Activated T-cell treated with anti-CD3 and anti-CD28 coated beads, Interleukin-2, amount 50 U/mL, for 72 hours (primary cell): Measurements from ENCODE around the gene NXF1. TPM values are rescaled to one million over a fixed set of nuclear protein-coding genes. Genes with fewer than 3 reads are reported as not detected.
"Not testable (repeated sequence)": the region's sequence is repeated elsewhere in the genome, so short reads cannot be mapped to it uniquely, and the experiment has no call there.

Source experiments
- ATAC-seq, 2 donors: fragments of 150-1000 bp; cut with Tn5 transposase; replicated peaks in 1 of 2; 2 replicates each; pipeline ENCODE4 v1.10.0; 2021; ENCODE audit warnings: moderate library complexity in 2 of 2, mild to moderate bottlenecking in 1 of 2
- DNase-seq, 2 donors: peaks; one replicate each; pipeline ENCODE4 v3.0.0; 2021 to 2022; ENCODE audit warnings: mixed read lengths in 1 of 2
- H3K27ac Mint-ChIP-seq: one replicate; pipeline ENCODE4 v1.8.0; 2022; ENCODE audit warnings: mild to moderate bottlenecking, moderate library complexity, mixed read lengths
- H3K27me3 Mint-ChIP-seq: one replicate; pipeline ENCODE4 v1.8.0; 2022; ENCODE audit warnings: low read depth, mixed read lengths
- H3K36me3 Mint-ChIP-seq, 2 donors: one replicate each; pipeline ENCODE4 v1.8.0; 2022; ENCODE audit warnings: mixed read lengths in 2 of 2, mild to moderate bottlenecking in 1 of 2; ENCODE audit not compliant: insufficient read depth in 2 of 2
- H3K4me1 Mint-ChIP-seq: one replicate; pipeline ENCODE4 v1.8.0; 2022; ENCODE audit warnings: low read depth, mixed read lengths
- H3K4me3 Mint-ChIP-seq, 2 donors: one replicate each; pipeline ENCODE4 v1.8.0; 2022; ENCODE audit warnings: mild to moderate bottlenecking in 2 of 2, mixed read lengths in 2 of 2, moderate library complexity in 2 of 2
- H3K9me3 Mint-ChIP-seq, 2 donors: one replicate each; pipeline ENCODE4 v1.8.0; 2022; ENCODE audit warnings: mixed read lengths in 2 of 2
- total RNA-seq, 2 donors: library from RNA; stranded (reverse); gene quantifications; one replicate each; pipeline ENCODE4 v1.2.3, GENCODE V29; 2022

NXF1 gene
- total RNA-seq, 2 donors from 2014 or later: 117 to 131 TPM

DNA sequence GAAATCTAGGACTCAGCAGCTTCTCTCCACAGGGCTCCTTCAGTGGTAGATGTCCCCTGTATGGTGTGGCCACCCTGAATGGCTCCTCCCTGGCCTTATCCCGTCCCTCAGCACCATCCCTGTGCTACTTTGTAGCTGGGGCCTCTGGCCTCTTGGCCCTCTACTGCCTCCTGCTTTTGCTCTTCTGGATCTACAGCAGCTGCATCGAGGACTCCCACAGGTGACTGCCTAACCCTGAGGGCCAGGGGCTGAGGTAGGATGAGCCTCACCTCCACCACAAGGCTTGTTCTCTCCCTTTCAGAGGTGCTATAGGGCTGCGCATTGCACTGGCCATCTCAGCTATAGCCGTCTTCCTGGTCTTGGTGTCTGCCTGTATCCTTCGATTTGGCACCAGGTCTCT is 16.2 kb downstream of the NXF1 start:
- H3K27ac Mint-ChIP-seq: peak overlapping the region; percentile 75
- ATAC-seq: no peak
- peaks cover 4 to 14% of the 10 kb centered on the region in 2 donors for H3K36me3 Mint-ChIP-seq
- no peaks in the 10 kb centered on the region for H3K9me3 Mint-ChIP-seq
- DNase-seq: no peak
- peak overlapping the region; percentile 94 to 95 for H3K4me3 Mint-ChIP-seq
- H3K27me3 Mint-ChIP-seq: no peaks in the 10 kb centered on the region
- H3K4me1 Mint-ChIP-seq: peaks cover 62% of the 10 kb centered on the region

DNA sequence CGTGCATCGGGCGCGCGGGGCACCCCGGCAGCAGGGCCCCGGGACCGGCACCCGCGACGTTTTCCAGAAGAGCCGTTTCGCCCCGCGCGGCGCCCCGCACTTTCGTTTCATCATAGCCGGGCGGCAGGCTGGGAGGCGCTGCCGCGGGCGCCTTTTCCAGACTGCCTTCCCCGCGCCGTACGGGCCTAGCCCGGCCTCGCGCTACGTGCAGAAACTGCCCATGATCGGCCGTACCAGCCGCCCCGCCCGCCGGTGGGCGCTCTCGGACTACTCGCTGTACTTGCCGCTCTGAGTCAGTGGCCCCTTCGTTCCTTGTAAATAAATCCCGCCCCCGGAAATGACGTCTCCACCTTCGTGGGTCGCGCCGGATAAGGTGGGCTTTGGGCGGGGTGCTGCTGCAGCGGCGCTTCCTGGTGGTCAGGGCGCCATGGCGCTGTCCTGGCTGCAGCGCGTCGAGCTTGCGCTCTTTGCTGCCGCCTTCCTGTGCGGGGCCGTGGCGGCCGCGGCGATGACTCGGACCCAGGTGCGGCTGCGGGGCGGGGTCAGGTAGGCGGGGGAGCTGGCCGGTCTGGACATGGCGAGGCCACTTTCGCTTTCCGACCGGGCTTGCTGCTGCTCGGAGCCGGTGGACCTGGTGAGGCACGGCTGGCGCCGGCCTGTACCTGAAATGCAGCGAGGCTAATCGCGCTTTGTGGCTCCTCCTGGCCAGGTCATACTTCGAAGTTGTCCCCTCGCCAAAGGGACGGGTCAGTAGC is 18.1 kb downstream of the NXF1 start, which contains the start of gene TMEM179B:
TMEM179B (plus strand) TSS at position 398 of the 755 bp plus-strand sequence; CDS start at position 428, 30 bp downstream.
- Mint-ChIP-seq H3K27me3 (no peaks in the 10 kb centered on the region), H3K27ac (peak within 1 kb of the TSS; percentile 86), H3K4me3 (peak within 1 kb of the TSS; percentile 94 to 96), H3K36me3 (peaks cover 2 to 16% of the 10 kb centered on the region in 2 donors), H3K4me1 (peaks cover 55% of the 10 kb centered on the region), H3K9me3 (no peaks in the 10 kb centered on the region)
- ATAC-seq (peak; percentile 73 to 80), DNase-seq (peak; percentile 99)

DNA sequence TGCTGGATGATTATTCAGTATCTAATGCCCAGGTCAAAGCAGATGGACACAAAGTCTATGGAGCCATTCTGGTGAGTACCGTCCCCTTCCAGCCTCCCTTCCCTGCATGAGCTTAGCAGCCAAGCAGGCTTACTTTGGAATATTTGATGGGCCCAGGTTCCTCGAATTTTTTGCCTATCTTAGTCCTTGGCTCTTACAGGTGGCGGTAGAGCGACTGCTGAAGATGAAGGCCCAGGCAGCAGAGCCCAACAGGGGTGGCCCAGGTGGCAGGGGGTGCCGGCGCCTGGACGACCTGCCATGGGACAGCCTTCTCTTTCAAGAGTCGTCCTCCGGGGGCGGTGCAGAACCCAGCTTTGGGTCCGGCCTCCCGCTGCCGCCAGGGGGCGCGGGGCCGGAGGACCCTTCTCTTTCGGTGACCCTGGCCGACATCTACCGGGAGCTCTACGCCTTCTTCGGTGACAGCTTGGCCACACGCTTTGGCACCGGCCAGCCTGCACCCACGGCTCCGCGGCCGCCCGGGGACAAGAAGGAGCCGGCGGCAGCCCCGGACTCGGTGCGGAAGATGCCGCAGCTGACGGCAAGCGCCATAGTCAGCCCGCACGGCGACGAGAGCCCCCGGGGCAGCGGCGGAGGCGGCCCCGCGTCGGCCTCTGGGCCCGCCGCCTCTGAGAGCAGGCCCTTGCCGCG is 18.8 kb downstream of the NXF1 start:
- no peaks in the 10 kb centered on the region for H3K27me3 Mint-ChIP-seq
- peak overlapping the region; percentile 89 to 96 for H3K4me3 Mint-ChIP-seq
- peak; percentile 92 to 94 for DNase-seq

DNA sequence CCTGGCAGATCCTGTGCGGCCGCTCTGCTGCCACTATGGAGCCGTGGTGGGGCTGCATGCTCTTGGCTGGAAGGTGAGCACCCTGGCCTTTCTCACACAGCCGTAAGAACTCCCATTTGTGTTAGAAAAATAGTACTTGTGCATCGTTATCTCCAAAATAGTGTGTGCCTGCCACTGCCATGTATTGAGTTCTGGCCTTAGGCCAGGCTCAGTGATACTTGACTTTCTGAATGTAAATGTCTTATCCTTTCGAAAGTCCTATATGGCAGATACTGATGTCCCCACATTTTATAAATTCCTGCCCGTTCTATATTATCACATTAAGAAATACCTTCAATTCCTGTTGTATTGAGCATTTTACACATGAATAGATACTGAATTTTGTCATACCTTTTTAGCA is 22.5 kb downstream of the NXF1 start:
- Mint-ChIP-seq H3K27ac (no peak overlapping the region), H3K27me3 (no peaks in the 10 kb centered on the region), H3K36me3 (peaks cover 2 to 13% of the 10 kb centered on the region in 2 donors), H3K9me3 (no peaks in the 10 kb centered on the region), H3K4me3 (no peak overlapping the region), H3K4me1 (peaks cover 13% of the 10 kb centered on the region)
- ATAC-seq (no peak), DNase-seq (no peak)

More for the DNA sequence above, 18.8 kb downstream of the NXF1 start:
- H3K4me1 Mint-ChIP-seq: peaks cover 50% of the 10 kb centered on the region
- peak; percentile 71 to 75 for ATAC-seq
- H3K36me3 Mint-ChIP-seq: peaks cover 2 to 16% of the 10 kb centered on the region in 2 donors
- H3K9me3 Mint-ChIP-seq: no peaks in the 10 kb centered on the region
- H3K27ac Mint-ChIP-seq: peak overlapping the region; percentile 86

DNA sequence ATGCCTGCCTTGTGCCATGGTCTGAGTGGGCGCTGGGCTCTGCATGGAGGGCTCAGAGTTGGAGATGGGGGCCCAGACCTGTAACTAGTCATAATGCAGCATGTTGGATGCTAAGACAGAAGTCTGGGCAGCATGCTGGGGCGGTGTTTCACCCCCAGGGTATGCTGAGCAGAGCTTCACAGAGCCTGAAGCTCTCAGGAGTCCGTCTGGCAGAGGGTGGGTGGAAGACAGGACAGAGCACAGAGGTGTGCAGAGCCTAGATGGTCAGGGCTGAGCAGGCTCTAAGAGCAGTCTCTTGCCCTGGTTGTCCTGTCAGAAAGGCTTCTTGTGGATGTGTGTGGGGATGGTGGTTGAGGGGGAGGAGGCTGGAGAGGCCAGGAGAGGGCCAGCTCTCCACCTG is 26.8 kb downstream of the NXF1 start:
- Mint-ChIP-seq H3K4me3 (no peak overlapping the region), H3K4me1 (peaks cover 11% of the 10 kb centered on the region), H3K36me3 (peaks cover 0 to 14% of the 10 kb centered on the region in 2 donors), H3K27ac (no peak overlapping the region), H3K27me3 (no peaks in the 10 kb centered on the region), H3K9me3 (no peaks in the 10 kb centered on the region)
- peak; percentile 10 to 35 for ATAC-seq
- no peak for DNase-seq

DNA sequence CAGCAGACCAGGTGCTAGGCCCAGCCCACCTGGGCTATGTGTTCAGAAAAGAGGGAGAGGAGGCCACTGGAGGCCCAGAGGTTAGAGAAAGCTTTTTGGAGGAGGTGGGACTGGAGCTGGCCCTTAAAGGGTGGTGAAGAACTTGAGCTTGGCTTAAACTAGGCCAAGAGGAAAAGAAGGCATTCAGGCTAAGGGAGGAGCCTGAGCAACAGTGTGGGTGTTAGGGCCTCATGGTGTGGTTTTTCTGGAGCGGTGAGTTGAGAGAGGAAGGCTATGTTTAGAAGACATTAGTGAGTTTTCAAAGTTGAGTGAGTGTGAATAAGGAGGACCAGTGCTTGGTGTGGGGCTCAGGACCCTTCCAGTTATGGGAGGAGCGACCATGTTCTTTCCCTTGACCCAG is 27.9 kb downstream of the NXF1 start:
- no peaks in the 10 kb centered on the region for H3K9me3 Mint-ChIP-seq

DNA sequence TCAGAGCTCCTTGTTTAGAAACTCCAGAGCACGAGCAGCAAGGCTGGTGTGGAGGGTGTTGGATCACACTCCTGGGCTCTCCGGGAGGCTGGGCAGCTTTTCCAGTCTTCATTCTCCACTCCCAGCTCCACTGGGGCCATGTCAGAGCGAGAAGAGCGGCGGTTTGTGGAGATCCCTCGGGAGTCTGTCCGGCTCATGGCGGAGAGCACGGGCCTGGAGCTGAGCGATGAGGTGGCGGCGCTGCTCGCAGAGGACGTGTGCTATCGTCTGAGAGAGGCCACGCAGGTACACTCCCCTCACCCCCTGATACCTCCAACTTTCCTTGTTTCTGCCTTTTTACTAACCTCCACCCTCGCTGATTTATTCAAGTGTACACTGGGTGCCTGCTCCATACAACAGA is 29.6 kb downstream of the NXF1 start:
- Mint-ChIP-seq H3K9me3 (no peaks in the 10 kb centered on the region), H3K27ac (no peak overlapping the region), H3K4me1 (peaks cover 28% of the 10 kb centered on the region), H3K27me3 (no peaks in the 10 kb centered on the region), H3K36me3 (peaks cover 0 to 8% of the 10 kb centered on the region in 2 donors), H3K4me3 (no peak overlapping the region)
- no peak for DNase-seq
- ATAC-seq: no peak

More for the DNA sequence above, 27.9 kb downstream of the NXF1 start:
- H3K36me3 Mint-ChIP-seq: peaks cover 0 to 8% of the 10 kb centered on the region in 2 donors
- H3K4me3 Mint-ChIP-seq: peak overlapping the region in 1 of 2 donors; percentile 4
- H3K27me3 Mint-ChIP-seq: no peaks in the 10 kb centered on the region
- DNase-seq (no peak), ATAC-seq (peak; percentile 50 to 61)
- H3K4me1 Mint-ChIP-seq: peaks cover 13% of the 10 kb centered on the region
- peak overlapping the region; percentile 25 for H3K27ac Mint-ChIP-seq

DNA sequence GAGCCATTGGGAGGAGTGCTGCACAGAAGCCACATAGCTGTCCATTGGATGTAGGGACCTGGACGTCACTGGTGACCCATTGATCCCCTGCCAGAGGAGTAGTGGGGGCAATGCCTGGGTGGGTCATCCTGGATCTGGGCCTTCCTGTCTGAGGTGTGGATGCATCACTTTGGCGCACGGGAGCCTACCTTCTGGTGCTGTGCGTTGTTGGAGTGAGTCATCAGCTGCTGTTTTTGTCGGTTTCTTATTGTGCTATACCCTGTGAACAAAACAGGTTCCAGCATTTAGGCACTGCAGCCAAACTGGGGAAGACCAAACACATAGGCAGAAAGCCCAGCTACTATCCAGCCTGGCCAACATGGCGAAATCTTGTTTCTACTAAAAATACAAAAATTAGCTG is 30.8 kb downstream of the NXF1 start:
- Mint-ChIP-seq H3K4me1 (peaks cover 40% of the 10 kb centered on the region), H3K4me3 (no peak overlapping the region), H3K9me3 (no peaks in the 10 kb centered on the region), H3K36me3 (peaks cover 0 to 9% of the 10 kb centered on the region in 2 donors), H3K27ac (no peak overlapping the region), H3K27me3 (no peaks in the 10 kb centered on the region)
- ATAC-seq (no peak), DNase-seq (no peak)

DNA sequence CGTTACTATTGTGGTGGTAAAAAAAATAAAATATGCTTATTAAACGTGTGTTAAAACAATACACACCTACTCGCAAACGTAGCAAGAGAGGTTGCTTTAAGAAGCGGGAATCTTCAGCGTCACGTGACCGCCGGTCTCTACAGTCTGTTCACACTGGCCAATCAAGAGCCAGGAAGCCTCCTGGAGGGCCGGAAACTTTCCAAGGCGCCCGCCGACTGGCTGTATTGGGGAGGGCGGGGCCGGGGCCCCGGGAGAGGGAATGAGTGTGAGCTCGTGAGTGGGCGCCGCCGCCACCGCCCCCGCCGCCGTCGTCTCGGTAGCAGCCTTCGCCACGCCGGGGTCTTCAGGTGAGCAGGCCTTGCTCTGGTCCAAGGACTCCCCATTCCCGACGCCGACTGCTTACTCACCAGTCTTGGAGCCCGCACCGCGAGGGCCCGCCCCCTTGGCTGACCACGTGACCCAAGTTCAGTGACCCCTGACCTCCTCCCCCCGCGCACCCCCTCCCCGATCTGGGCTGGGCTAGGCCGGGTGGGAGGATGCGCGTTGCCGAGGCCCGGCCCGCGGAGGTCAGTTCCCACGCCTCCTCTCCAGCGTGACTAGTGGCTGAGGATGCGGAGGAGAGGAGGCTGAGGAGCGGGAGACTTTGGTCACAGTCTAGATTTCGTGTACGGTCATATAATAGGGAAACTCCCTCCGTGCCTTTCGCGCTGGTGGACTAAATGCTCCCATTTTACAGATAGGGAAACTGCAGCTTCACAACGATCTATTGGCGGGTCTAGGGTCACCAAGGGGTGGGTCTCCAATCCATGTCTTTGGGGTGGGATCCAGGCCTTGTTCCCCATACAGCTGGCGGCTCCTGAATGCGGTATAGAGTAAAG is 33.9 kb downstream of the NXF1 start, which contains the start of gene TAF6L:
TAF6L (plus strand) TSS at position 253 of the 878 bp plus-strand sequence. CDS start 4,388 bp downstream, outside the sequence.
- H3K36me3 Mint-ChIP-seq: peaks cover 0 to 7% of the 10 kb centered on the region in 2 donors
- peaks cover 34% of the 10 kb centered on the region for H3K4me1 Mint-ChIP-seq

DNA sequence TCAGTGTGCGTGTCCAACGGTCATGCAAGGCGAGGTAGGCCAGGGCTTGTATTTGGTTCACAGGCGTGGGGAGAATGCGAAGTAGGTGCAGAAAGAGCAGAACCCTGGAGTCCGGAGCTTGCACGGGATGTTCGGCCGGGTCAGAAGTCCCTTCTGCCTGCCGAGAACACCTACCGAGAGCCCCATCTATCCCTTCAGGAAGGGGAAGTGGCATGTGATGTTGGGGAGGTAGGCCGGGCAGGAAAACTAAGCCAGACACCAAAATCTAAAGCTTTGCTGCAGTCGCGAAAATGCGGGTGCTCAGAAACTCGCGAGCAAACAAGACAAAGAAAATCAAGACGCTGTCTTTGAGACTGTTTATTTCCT is 34.5 kb downstream of the NXF1 start:
- ATAC-seq (no peak), DNase-seq (no peak)
- peaks cover 0 to 11% of the 10 kb centered on the region in 2 donors for H3K36me3 Mint-ChIP-seq
- peaks cover 34% of the 10 kb centered on the region for H3K4me1 Mint-ChIP-seq
- peak overlapping the region; percentile 92 for H3K27ac Mint-ChIP-seq
- H3K4me3 Mint-ChIP-seq: peak overlapping the region; percentile 85 to 92
- no peaks in the 10 kb centered on the region for H3K9me3 Mint-ChIP-seq
- no peaks in the 10 kb centered on the region for H3K27me3 Mint-ChIP-seq

More for the DNA sequence above, 33.9 kb downstream of the NXF1 start, which contains the start of gene TAF6L:
- Mint-ChIP-seq H3K27ac (peak within 1 kb of the TSS; percentile 92), H3K9me3 (no peaks in the 10 kb centered on the region), H3K27me3 (no peaks in the 10 kb centered on the region), H3K4me3 (peak within 1 kb of the TSS; percentile 85 to 92)
- DNase-seq (peak; percentile 94), ATAC-seq (peak; percentile 89 to 91)

DNA sequence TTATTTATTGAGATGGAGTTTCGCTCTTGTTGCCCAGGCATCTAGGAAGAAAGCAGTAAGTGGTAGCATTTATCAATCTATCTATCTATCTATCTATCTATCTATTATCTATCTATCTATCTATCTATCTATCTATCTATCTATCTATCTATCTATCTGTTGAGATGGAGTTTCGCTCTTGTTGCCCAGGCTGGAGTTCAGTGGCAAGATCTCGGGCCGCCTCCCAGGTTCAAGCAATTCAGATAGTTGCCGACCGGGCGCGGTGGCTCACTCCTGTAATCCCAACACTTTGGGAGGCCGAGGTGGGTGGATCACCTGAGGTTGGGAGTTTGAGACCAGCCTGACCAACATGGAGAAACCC is 44.4 kb downstream of the NXF1 start:
- not testable (repeated sequence) for H3K27me3 Mint-ChIP-seq, H3K27ac Mint-ChIP-seq, H3K9me3 Mint-ChIP-seq, H3K36me3 Mint-ChIP-seq, DNase-seq
- peak overlapping the region; percentile 89 to 94 for H3K4me3 Mint-ChIP-seq
- peak; percentile 2 to 3 for ATAC-seq
- H3K4me1 Mint-ChIP-seq: peaks cover 31% of the 10 kb centered on the region

DNA sequence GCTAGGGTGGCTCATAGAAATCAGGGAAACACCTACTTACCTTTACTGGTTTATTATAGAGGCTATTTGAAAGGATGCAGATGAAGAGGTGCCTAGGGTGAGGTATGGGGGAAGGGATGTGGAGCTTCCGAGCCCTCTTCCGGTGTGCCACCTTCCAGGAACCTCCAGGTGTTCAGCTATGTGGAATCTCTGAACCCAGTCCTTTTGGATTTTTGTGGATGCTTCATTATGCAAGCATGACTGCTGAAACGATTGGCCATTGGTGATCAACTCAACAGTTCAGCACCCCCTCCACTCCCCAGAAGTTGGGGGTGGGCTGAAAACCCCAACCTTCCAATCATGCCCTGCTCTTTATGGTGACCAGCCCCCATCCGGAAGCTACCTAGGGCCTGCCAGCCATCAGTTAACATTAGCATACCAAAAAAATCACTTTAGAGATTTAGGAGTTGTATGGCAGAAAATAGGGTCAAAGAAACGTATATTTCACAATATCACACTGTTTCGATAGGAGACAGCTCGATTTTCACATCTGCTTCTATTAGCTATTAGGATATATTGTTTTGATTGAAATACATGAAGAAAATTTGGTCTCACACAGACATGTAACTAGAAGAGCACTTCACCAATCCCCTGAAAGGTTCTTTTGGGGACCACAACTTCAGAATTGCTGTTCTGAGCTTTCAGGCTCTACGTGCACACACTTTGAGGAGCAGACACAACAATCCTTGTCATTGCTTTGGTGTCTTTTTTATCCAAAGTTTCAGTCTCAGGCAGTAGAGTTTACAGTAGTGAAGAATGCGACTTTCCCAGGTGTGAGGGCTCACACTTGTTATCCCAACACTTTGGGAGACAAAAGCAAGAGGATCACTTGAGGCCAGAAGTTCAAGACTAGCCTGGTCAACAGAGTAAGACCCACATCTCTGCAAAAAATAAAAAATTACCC is 47.1 kb downstream of the NXF1 start:
- DNase-seq (no peak), ATAC-seq (no peak)
- Mint-ChIP-seq H3K27me3 (no peaks in the 10 kb centered on the region), H3K27ac (no peak overlapping the region), H3K9me3 (no peaks in the 10 kb centered on the region), H3K4me1 (peaks cover 35% of the 10 kb centered on the region), H3K4me3 (no peak overlapping the region), H3K36me3 (peaks cover 2 to 7% of the 10 kb centered on the region in 2 donors)
